H9 (cell line): ENCODE results near the gene MMP11. TPM values are rescaled to one million over a fixed set of nuclear protein-coding genes. Genes with fewer than 3 reads are reported as not detected.

Experiments
- DNase-seq: peaks from one replicate; pipeline ENCODE4 v3.0.0-alpha.2; 2017
- H2AFZ ChIP-seq: one replicate; pipeline ENCODE4 v1.6.1; 2013; ENCODE audit warnings: mild to moderate bottlenecking, low read length, control low read depth, moderate library complexity
- H2AK5ac ChIP-seq: 2 replicates; pipeline ENCODE4 v1.6.1; 2013; ENCODE audit warnings: low read length, control low read depth, mixed read lengths; ENCODE audit not compliant: insufficient read length
- H2BK120ac ChIP-seq: one replicate; pipeline ENCODE4 v1.6.1; 2013; ENCODE audit warnings: low read depth, mild to moderate bottlenecking, low read length, control low read depth, inconsistent platforms; ENCODE audit not compliant: poor library complexity, severe bottlenecking
- H2BK12ac ChIP-seq: 2 replicates; pipeline ENCODE4 v1.6.1; 2013; ENCODE audit warnings: low read length, control low read depth, mixed read lengths, low read depth; ENCODE audit not compliant: insufficient read length
- H2BK15ac ChIP-seq: 2 replicates; pipeline ENCODE4 v1.6.1; 2013; ENCODE audit warnings: low read depth, low read length, control low read depth
- H2BK20ac ChIP-seq: one replicate; pipeline ENCODE4 v1.6.1; 2013; ENCODE audit warnings: low read depth, mild to moderate bottlenecking, low read length, control low read depth, inconsistent platforms; ENCODE audit not compliant: poor library complexity, severe bottlenecking
- H2BK5ac ChIP-seq: 2 replicates; pipeline ENCODE4 v1.6.1; 2013; ENCODE audit warnings: low read length, control low read depth, mixed read lengths; ENCODE audit not compliant: insufficient read length
- H3K14ac ChIP-seq: 2 replicates; pipeline ENCODE4 v1.6.1; 2013; ENCODE audit warnings: low read length, control low read depth; ENCODE audit not compliant: insufficient read depth
- H3K18ac ChIP-seq: 2 replicates; pipeline ENCODE4 v1.6.1; 2013; ENCODE audit warnings: low read depth, mild to moderate bottlenecking, mixed read lengths, low read length, control low read depth; ENCODE audit not compliant: insufficient read length
- H3K23ac ChIP-seq: 2 replicates; pipeline ENCODE4 v1.6.1; 2013; ENCODE audit warnings: low read length, control low read depth, mixed read lengths, low read depth; ENCODE audit not compliant: insufficient read length
- H3K23me2 ChIP-seq: 2 replicates; pipeline ENCODE4 v1.6.1; 2013; ENCODE audit warnings: low read depth, mild to moderate bottlenecking, mixed read lengths, low read length, control low read depth; ENCODE audit not compliant: insufficient read length, poor library complexity, severe bottlenecking
- H3K27ac ChIP-seq: 2 replicates; pipeline ENCODE4 v1.5.1; 2013; ENCODE audit warnings: low read length, control low read depth, mixed read lengths, low read depth; ENCODE audit not compliant: insufficient read length
- H3K27me3 ChIP-seq: 2 replicates; pipeline ENCODE4 v1.6.1; 2013; ENCODE audit warnings: low read length, control low read depth, inconsistent platforms; ENCODE audit not compliant: insufficient read depth
- H3K4ac ChIP-seq: 2 replicates; pipeline ENCODE4 v1.6.1; 2013; ENCODE audit warnings: low read depth, mild to moderate bottlenecking, control low read depth, inconsistent platforms, low read length, moderate library complexity
- H3K4me1 ChIP-seq: 2 replicates; pipeline ENCODE4 v1.6.1; 2013; ENCODE audit warnings: low read length, control low read depth, inconsistent platforms; ENCODE audit not compliant: insufficient read depth
- H3K4me2 ChIP-seq: 2 replicates; pipeline ENCODE4 v1.6.1; 2013; ENCODE audit warnings: low read length, control low read depth, mixed read lengths; ENCODE audit not compliant: insufficient read length, insufficient read depth
- H3K56ac ChIP-seq: 2 replicates; pipeline ENCODE4 v1.6.1; 2013; ENCODE audit warnings: low read depth, mild to moderate bottlenecking, mixed read lengths, low read length, control low read depth; ENCODE audit not compliant: insufficient read length
- H3K79me1 ChIP-seq: 2 replicates; pipeline ENCODE4 v1.6.1; 2013; ENCODE audit warnings: low read depth, mild to moderate bottlenecking, moderate library complexity, low read length, control low read depth, inconsistent platforms; ENCODE audit not compliant: insufficient read depth, poor library complexity, severe bottlenecking
- H3K79me2 ChIP-seq: 2 replicates; pipeline ENCODE4 v1.6.1; 2013; ENCODE audit warnings: low read length, control low read depth, inconsistent platforms; ENCODE audit not compliant: insufficient read depth
- H3K9ac ChIP-seq: 2 replicates; pipeline ENCODE4 v1.6.1; 2013; ENCODE audit warnings: low read length, control low read depth, mixed read lengths; ENCODE audit not compliant: insufficient read length; ENCODE audit errors: extremely low read depth
- H3K9me3 ChIP-seq: one replicate; pipeline ENCODE4 v1.6.1; 2013; ENCODE audit warnings: low read depth, low read length, inconsistent platforms; ENCODE audit not compliant: control insufficient read depth
- H3T11ph ChIP-seq: one replicate; pipeline ENCODE4 v1.6.1; 2013; ENCODE audit warnings: mild to moderate bottlenecking, low read length, control low read depth, inconsistent platforms
- H4K20me1 ChIP-seq: one replicate; pipeline ENCODE4 v1.6.1; 2013; ENCODE audit not compliant: control insufficient read depth, insufficient read length, insufficient read depth
- H4K5ac ChIP-seq: 2 replicates; pipeline ENCODE4 v1.6.1; 2013; ENCODE audit warnings: low read depth, mild to moderate bottlenecking, mixed read lengths, low read length, control low read depth; ENCODE audit not compliant: insufficient read length
- H4K8ac ChIP-seq: replicated peaks from 2 replicates; pipeline ENCODE4 v1.6.1; 2013; ENCODE audit warnings: low read length, control low read depth, mixed read lengths, low read depth; ENCODE audit not compliant: insufficient read length
- H4K91ac ChIP-seq: 2 replicates; pipeline ENCODE4 v1.6.1; 2013; ENCODE audit warnings: low read depth, mild to moderate bottlenecking, moderate library complexity, mixed read lengths, low read length, control low read depth; ENCODE audit not compliant: insufficient read length
- H3K27ac Mint-ChIP-seq, 3 experiments: 2 replicates in 2 of 3; 3 replicates in 1 of 3; pipeline ENCODE4 v1.8.0; 2020 to 2021; ENCODE audit warnings: mixed read lengths in 3 of 3, mild to moderate bottlenecking in 1 of 3, moderate library complexity in 1 of 3
- H3K27me3 Mint-ChIP-seq: 2 replicates; pipeline ENCODE4 v1.8.0; 2021; ENCODE audit warnings: low read depth, mild to moderate bottlenecking, moderate library complexity, mixed read lengths
- H3K36me3 Mint-ChIP-seq, 3 experiments: 2 replicates in 2 of 3; 3 replicates in 1 of 3; pipeline ENCODE4 v1.8.0; 2020 to 2021; ENCODE audit warnings: low read depth in 3 of 3, mixed read lengths in 3 of 3; ENCODE audit not compliant: insufficient read depth in 1 of 3
- H3K4me1 Mint-ChIP-seq, 2 experiments: 2 replicates each; pipeline ENCODE4 v1.8.0; 2020; ENCODE audit warnings: mixed read lengths in 2 of 2
- H3K4me3 Mint-ChIP-seq, 2 experiments: 2 replicates in 1 of 2; 3 replicates in 1 of 2; pipeline ENCODE4 v1.8.0; 2020 to 2021; ENCODE audit warnings: mild to moderate bottlenecking in 2 of 2, mixed read lengths in 2 of 2, moderate library complexity in 1 of 2
- H3K9me3 Mint-ChIP-seq, 2 experiments: 2 replicates in 1 of 2; 3 replicates in 1 of 2; pipeline ENCODE4 v1.8.0; 2020; ENCODE audit warnings: mild to moderate bottlenecking in 2 of 2, mixed read lengths in 2 of 2, moderate library complexity in 1 of 2
- WGBS: extraction: QIAGEN DNeasy Blood & Tissue Kit; methylation state at CpG from one replicate; pipeline ENCODE4 v1.1.7; 2013; ENCODE audit warnings: missing lambda C conversion rate, low lambda C conversion rate, mixed read lengths; ENCODE audit not compliant: insufficient read length; ENCODE audit errors: extremely low coverage; 5-methylcytosine and 5-hydroxymethylcytosine counted together
- total RNA-seq: library from RNA; stranded (reverse); gene quantifications from 2 replicates; pipeline ENCODE4 v1.2.1, GENCODE V29; 2021
- TF ChIP-seq, protein P1 (sequence below): fragments of 200-600 bp; sonication (generic); conservative IDR thresholded peaks from 3 replicates; pipeline ENCODE4 v1.8.0; 2021; ENCODE audit warnings: antibody characterized with exemption, mild to moderate bottlenecking

MMP11 gene
- total RNA-seq, 1 experiment from 2014 or later = 5.3 TPM

DNA sequence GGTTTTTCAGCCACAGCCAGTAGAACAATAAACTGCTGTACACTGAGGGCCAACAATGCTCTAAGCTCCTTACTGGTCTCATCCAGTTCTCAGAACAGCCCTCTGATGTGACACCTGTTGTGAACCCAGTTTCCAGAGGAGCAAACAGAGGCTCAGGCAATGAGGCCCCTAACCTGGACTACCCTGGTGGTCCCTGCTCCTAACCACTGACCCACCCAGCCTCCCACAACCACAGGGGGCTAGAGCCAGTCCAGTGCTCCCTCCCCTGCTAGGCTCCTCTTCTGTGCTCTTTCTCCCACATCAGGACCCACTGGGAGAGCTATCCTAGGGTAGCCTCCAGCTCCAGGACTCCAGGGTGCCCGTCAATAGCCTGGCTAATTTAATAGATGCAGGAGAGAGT, 10.1 kb downstream of the MMP11 start:
- no CpG with 5 or more reads among the region's 1 CpG for WGBS
- no peak overlapping the region for H3K27ac Mint-ChIP-seq
- no peak overlapping the region for H3K18ac ChIP-seq
- H3K4me1 ChIP-seq = no peaks in the 10 kb centered on the region
- no peak overlapping the region for H2BK20ac ChIP-seq
- H3K27me3 Mint-ChIP-seq = no peaks in the 10 kb centered on the region
- H3K4ac ChIP-seq = no peak overlapping the region
- no peaks in the 10 kb centered on the region for H4K20me1 ChIP-seq
- no peak for DNase-seq
- no peaks in the 10 kb centered on the region for H3K79me2 ChIP-seq
- H3K4me1 Mint-ChIP-seq = peaks cover 11 to 14% of the 10 kb centered on the region in 2 experiments
- no peaks in the 10 kb centered on the region for H3K9me3 ChIP-seq
- H3K36me3 Mint-ChIP-seq = no peaks in the 10 kb centered on the region
- H3K56ac ChIP-seq = no peak overlapping the region
- H3K14ac ChIP-seq = no peak overlapping the region
- H3K9ac ChIP-seq = no peak overlapping the region
- H2BK120ac ChIP-seq = no peak overlapping the region
- H3K79me1 ChIP-seq = no peaks in the 10 kb centered on the region
- H3K4me2 ChIP-seq = no peak overlapping the region
- TF ChIP-seq, protein P1, sequence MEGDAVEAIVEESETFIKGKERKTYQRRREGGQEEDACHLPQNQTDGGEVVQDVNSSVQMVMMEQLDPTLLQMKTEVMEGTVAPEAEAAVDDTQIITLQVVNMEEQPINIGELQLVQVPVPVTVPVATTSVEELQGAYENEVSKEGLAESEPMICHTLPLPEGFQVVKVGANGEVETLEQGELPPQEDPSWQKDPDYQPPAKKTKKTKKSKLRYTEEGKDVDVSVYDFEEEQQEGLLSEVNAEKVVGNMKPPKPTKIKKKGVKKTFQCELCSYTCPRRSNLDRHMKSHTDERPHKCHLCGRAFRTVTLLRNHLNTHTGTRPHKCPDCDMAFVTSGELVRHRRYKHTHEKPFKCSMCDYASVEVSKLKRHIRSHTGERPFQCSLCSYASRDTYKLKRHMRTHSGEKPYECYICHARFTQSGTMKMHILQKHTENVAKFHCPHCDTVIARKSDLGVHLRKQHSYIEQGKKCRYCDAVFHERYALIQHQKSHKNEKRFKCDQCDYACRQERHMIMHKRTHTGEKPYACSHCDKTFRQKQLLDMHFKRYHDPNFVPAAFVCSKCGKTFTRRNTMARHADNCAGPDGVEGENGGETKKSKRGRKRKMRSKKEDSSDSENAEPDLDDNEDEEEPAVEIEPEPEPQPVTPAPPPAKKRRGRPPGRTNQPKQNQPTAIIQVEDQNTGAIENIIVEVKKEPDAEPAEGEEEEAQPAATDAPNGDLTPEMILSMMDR = no peak
- no peak overlapping the region for H3K23ac ChIP-seq
- no peaks in the 10 kb centered on the region for H3K27me3 ChIP-seq
- H2AFZ ChIP-seq = no peak overlapping the region
- H4K8ac ChIP-seq = no peak overlapping the region
- H3T11ph ChIP-seq = no peak overlapping the region
- no peak overlapping the region for H3K27ac ChIP-seq
- no peak overlapping the region for H2BK12ac ChIP-seq
- no peak overlapping the region for H2BK5ac ChIP-seq
- H4K91ac ChIP-seq = no peak overlapping the region
- H3K23me2 ChIP-seq = peaks cover 2% of the 10 kb centered on the region
- no peaks in the 10 kb centered on the region for H3K9me3 Mint-ChIP-seq
- H2BK15ac ChIP-seq = no peak overlapping the region
- no peak overlapping the region for H4K5ac ChIP-seq
- H2AK5ac ChIP-seq = no peak overlapping the region
- no peak overlapping the region for H3K4me3 Mint-ChIP-seq
